ENCODE data around the gene ADAMTS20.

Gene ADAMTS20

DNA sequence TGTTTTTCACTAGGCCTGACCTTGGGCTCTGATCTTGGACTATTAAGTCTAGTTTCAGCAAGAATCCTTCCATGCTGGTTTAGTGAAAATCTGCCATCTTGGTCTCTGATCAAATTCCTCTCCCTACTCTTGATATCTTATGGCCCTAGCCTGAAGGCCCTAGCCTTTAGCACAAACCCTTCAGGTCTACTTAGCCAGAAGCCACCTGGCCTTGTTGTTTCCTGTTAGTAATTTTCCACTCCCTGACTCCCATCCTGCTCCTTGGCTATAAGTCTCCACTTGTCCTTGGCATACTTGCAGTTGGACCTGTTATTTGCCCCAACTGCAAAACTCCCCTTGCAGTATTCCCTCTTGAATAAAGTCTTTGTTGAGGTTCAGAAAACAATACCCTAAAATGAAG lies 241.4 kb downstream of the ADAMTS20 start:
- DNase-seq (ENCODE audit: low spot score): no peak

DNA sequence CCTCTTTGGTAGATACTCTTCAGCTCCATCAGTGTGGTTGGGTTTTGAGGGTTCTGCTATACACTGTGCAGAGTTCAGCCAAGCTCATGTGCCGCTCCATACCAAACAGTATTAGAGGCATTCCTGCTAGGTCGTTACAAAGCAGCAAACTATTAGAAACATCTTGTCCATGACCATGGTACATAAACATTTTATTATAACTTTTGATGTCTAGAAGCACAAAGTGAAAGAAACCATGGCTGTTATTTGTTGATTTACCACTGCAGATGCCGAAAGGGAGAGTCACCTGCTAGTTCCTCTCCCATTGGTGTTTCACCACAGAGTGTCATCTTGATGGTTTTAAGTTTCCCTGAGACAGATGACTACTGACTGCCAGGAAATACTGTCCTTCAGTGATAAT lies 242.0 kb downstream of the ADAMTS20 start:
- no peak for DNase-seq (ENCODE audit: low spot score)

DNA sequence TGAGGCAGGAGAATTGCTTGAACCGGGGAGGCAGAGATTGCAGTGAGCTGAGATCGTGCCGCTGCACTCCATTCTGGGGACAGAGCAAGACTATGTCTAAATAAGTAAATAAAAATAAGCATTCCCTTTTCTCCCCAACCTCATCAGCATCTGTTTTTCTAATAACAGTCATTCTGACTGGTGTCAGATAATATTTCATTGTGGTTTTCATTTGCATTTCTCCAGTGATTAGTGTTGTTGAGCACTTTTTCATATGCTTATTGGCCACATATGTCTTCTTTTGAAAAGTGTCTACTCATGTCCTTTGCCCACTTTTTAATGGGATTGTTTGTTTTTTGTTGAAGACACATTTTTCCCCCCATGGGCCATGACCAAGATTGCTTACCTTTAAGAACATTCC lies 243.2 kb downstream of the ADAMTS20 start:
- no peak for DNase-seq (ENCODE audit: low spot score)

DNA sequence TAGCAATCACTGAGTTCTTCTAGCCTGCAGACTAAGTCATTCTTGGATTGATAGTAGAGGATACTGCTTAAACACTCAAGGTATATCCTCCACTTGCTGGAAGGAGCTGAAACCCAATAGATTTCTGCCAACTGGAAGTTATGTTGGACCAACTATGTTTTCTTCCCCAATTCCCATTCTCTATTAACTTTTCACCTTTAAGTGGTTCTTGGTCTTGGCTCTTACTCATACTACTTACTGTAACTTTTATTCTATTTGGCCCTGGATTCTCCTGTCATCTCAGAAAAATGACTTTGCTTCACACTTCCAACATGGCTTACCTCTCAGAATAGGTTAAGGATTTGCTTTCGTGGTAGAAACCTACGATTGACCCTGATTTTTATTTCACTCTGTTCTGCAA lies 244.9 kb downstream of the ADAMTS20 start:
- no peak for DNase-seq (ENCODE audit: low spot score)

DNA sequence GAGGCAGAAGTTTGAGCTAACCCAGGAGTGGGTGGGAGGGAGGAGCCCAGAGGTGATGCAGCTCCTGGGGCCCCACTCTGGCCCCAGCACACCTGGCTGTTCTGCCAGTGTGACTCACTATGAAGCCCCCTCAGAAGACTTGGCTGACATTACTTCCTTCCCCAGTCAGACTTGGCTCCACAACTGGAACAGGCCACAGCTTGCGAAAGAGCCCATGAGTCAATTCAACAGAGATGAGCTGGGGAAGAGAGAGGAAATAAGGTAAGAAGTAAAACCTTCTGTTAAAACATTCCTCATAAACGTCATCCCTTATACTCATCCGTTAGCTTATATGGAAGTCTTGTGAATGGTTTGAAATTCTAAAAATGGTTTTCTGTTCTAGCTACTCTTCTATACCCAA lies 245.9 kb downstream of the ADAMTS20 start:
- DNase-seq (ENCODE audit: low spot score): no peak

DNA sequence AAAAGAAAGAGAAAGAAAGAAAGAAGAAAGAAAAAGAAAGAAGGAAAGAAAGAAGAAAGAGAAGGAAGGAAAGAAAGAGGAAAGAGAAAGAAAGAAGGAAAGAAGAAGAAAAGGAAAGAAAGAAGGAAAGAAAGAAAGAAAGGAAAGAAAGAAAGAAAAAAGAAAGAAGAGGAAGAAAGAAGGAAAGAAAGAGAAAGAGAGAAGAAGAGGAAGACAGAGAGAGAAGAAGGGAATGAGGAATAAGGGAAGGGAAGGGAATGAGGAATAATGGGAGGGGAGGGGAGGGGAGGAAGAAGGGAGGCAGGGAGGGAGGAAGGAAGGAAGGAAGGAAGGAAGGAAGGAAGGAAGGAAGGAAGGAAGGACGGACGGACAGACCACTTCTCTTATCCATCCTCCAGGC lies 246.9 kb downstream of the ADAMTS20 start:
- no peak for DNase-seq (ENCODE audit: low spot score)

All from hematopoietic multipotent progenitor cell treated with erythropoietin and hydrocortisone succinate and interleukin-3 and kit ligand, for 17 days (in vitro differentiated cells).